ENCODE data around the gene NXT2.

- peak in 1 of 2 donors; percentile 73 for TF ChIP-seq POLR2A (IDR thresholded peaks at IDR 0.05)
- TF ChIP-seq CTCF (IDR thresholded peaks at IDR 0.05) = no peak
These were observed at the start of gene NXT2 for GRCh38 chrX:109536439-109537323.

Measured in thyroid gland (tissue), 4 donors.